K562 (cell line): ENCODE data around the gene TMEM127. TPM values are rescaled to one million over a fixed set of nuclear protein-coding genes. Genes with fewer than 3 reads are reported as not detected.

Experiments used
- ARID2 ChIP-seq: fragments of 450-650 bp; IDR thresholded peaks from 2 replicates; pipeline ENCODE4 v1.6.1; 2017; ENCODE audit warnings: antibody characterized with exemption, mild to moderate bottlenecking
- EGR1 ChIP-seq: fragments of 450-650 bp; conservative IDR thresholded peaks from 2 replicates; pipeline ENCODE4 v1.6.1; 2017; ENCODE audit warnings: mild to moderate bottlenecking
- NONO ChIP-seq, 2 experiments: fragments of 200-400 bp in 1 of 2; fragments of 450-650 bp in 1 of 2; formaldehyde crosslinking in 1 of 2; IDR thresholded peaks; 2 replicates each; pipeline ENCODE4 v1.6.1; 2017; ENCODE audit warnings: low read depth in 2 of 2, mild to moderate bottlenecking in 2 of 2, moderate library complexity in 2 of 2, low read length in 1 of 2
- NUFIP1 ChIP-seq: fragments of 450-650 bp; IDR thresholded peaks from 2 replicates; pipeline ENCODE4 v1.6.1; 2018; ENCODE audit not compliant: partially characterized antibody
- TCFL5 ChIP-seq: fragments of 250-450 bp; sonication (Bioruptor Pico); conservative IDR thresholded peaks from 2 replicates; pipeline ENCODE4 v1.6.1; 2021; ENCODE audit warnings: mild to moderate bottlenecking, moderate library complexity, matching md5 sums
- YBX1 ChIP-seq: fragments of 450-650 bp; IDR thresholded peaks from 2 replicates; pipeline ENCODE4 v1.7.1; 2016; ENCODE audit warnings: mild to moderate bottlenecking
- ZKSCAN3 ChIP-seq: fragments of 250-450 bp; sonication (Bioruptor Pico); IDR thresholded peaks from 2 replicates; pipeline ENCODE4 v1.4.0; 2020
- ZNF354B ChIP-seq: fragments of 250-450 bp; sonication (Bioruptor Pico); IDR thresholded peaks from 2 replicates; pipeline ENCODE4 v1.4.0; 2020
- ZNF408 ChIP-seq: fragments of 250-450 bp; sonication (Bioruptor Pico); IDR thresholded peaks from 2 replicates; pipeline ENCODE4 v1.4.0; 2020; ENCODE audit warnings: low read depth, mild to moderate bottlenecking, moderate library complexity
- ZNF511 ChIP-seq: sonication (generic); formaldehyde crosslinking; IDR thresholded peaks from 2 replicates; pipeline ENCODE4 v1.8.0; 2022; ENCODE audit warnings: mild to moderate bottlenecking, missing genetic modification reagents
- ZNF586 ChIP-seq: fragments of 450-650 bp; formaldehyde crosslinking; conservative IDR thresholded peaks from 2 replicates; pipeline ENCODE4 v1.4.0; 2020; ENCODE audit warnings: mild to moderate bottlenecking, moderate library complexity
- polyA plus RNA-seq, 8 experiments: library from polyadenylated mRNA; depleted of rRNA in 4 of 8; stranded (reverse) in 5 of 8; unstranded in 3 of 8; fragments of >200 nt; fragmentation: Nextera tagmentation in 2 of 8; fragmentation: Illumina TruSeq in 1 of 8; extraction: Ambion mirVana in 2 of 8; extraction: Trizol in 1 of 8; gene quantifications; 2 replicates each; pipeline versions ENCODE4 v1.2.1 to v1.2.3, GENCODE V29; 2011 to 2014; ENCODE audit warnings: inconsistent platforms in 1 of 8, missing spikeins in 1 of 8
- total RNA-seq, 7 experiments: library from RNA; depleted of rRNA in 6 of 7; stranded (reverse); fragments of >200 nt in 6 of 7; fragmentation: Illumina TruSeq in 2 of 7; extraction: Trizol in 2 of 7; gene quantifications; 2 replicates each; pipeline versions ENCODE4 v1.2.1 to v1.2.3, GENCODE V29; 2011 to 2021; ENCODE audit warnings: low replicate concordance in 1 of 7
- TF ChIP-seq, protein P1 (sequence below), 2 experiments: fragments of 450-650 bp in 1 of 2; sonication (generic) in 1 of 2; formaldehyde crosslinking in 1 of 2; IDR thresholded peaks; 2 replicates each; pipeline versions ENCODE4 v1.7.1 to v1.9.0; 2016 to 2022; ENCODE audit warnings: inconsistent platforms in 1 of 2, mild to moderate bottlenecking in 1 of 2, missing genetic modification reagents in 1 of 2
- TF ChIP-seq, protein P2 (sequence below): fragments of 450-650 bp; IDR thresholded peaks from 2 replicates; pipeline ENCODE4 v1.6.1; 2018; ENCODE audit warnings: mild to moderate bottlenecking, low read depth; ENCODE audit not compliant: partially characterized antibody
- TF ChIP-seq, protein P3 (sequence below): fragments of 250-450 bp; sonication (Bioruptor Pico); IDR thresholded peaks from 2 replicates; pipeline ENCODE4 v1.5.0; 2021

TMEM127 gene
- total and polyA plus RNA-seq, 9 of the 15 experiments (the other 6 are each of a cell fraction or from before 2014, with no cell fraction given) = 1.7 to 20.0 (median 9.9) TPM

DNA sequence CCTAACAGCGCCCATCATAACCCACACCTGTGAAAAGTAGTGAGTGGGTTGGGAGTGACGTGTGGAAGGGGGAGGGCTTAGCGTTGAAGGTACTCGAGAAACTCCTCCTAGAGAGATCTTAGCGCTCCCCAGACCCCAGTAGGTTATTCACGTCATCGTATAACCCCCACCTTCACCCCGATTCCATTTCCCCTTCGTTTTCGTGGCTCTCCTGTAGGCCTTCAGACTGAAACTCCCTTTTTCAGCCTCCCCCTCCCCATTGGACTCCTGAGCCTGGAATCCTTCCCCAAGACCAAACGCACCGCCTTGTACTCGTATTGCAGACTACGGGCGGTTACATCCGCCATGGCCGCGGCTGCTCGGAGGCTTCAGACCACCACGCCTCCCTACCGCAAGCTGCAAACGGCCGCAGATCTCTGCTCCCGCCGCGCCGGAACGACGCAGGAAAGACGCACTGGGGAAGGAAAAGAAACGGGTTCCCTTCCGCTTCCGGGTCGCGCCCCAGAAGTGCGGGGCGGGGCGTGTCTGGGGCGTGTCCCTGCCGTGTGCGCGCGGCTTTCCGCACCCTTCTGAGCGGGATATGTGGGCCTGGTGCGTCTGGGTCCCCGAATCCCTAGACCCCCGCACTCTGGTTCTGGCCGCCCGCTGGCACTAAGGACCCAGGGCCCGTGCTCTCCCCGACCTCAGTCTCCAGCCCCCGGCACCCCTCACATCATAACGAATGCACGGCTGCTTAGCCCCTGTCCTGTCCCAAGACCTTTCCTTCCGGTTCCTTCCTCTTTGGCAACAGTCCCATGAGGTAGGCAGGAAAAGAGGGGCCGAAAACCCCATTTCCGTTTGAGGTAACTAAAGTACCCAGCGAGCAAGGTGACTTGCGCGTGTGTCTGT is 39.5 kb upstream of the TMEM127 start, which contains the start of gene SNRNP200 (continued):
- TF ChIP-seq, protein P1, sequence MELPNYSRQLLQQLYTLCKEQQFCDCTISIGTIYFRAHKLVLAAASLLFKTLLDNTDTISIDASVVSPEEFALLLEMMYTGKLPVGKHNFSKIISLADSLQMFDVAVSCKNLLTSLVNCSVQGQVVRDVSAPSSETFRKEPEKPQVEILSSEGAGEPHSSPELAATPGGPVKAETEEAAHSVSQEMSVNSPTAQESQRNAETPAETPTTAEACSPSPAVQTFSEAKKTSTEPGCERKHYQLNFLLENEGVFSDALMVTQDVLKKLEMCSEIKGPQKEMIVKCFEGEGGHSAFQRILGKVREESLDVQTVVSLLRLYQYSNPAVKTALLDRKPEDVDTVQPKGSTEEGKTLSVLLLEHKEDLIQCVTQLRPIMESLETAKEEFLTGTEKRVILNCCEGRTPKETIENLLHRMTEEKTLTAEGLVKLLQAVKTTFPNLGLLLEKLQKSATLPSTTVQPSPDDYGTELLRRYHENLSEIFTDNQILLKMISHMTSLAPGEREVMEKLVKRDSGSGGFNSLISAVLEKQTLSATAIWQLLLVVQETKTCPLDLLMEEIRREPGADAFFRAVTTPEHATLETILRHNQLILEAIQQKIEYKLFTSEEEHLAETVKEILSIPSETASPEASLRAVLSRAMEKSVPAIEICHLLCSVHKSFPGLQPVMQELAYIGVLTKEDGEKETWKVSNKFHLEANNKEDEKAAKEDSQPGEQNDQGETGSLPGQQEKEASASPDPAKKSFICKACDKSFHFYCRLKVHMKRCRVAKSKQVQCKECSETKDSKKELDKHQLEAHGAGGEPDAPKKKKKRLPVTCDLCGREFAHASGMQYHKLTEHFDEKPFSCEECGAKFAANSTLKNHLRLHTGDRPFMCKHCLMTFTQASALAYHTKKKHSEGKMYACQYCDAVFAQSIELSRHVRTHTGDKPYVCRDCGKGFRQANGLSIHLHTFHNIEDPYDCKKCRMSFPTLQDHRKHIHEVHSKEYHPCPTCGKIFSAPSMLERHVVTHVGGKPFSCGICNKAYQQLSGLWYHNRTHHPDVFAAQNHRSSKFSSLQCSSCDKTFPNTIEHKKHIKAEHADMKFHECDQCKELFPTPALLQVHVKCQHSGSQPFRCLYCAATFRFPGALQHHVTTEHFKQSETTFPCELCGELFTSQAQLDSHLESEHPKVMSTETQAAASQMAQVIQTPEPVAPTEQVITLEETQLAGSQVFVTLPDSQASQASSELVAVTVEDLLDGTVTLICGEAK (IDR thresholded peaks at IDR 0.05) = peak; percentile 99
- TF ChIP-seq, protein P1 (CRISPR knock-in tag; IDR thresholded peaks at IDR 0.05) = no peak
- TF ChIP-seq ZNF511 (CRISPR knock-in tag) (no peak), YBX1 (no peak), ZNF408 (CRISPR knock-in tag) (no peak), ZNF586 (CRISPR knock-in tag) (no peak), ZKSCAN3 (CRISPR knock-in tag) (no peak), EGR1 (0 out of 2 replicates have a peak, but pooled peaks have one; percentile 14), NUFIP1 (no peak), TCFL5 (CRISPR knock-in tag) (no peak), NONO (IDR thresholded peaks at IDR 0.05; ENCODE audit: low read depth in 2 of 2, low read length in 1 of 2) (no peak), ZNF354B (CRISPR knock-in tag) (no peak), ARID2 (no peak)
- TF ChIP-seq, protein P2, sequence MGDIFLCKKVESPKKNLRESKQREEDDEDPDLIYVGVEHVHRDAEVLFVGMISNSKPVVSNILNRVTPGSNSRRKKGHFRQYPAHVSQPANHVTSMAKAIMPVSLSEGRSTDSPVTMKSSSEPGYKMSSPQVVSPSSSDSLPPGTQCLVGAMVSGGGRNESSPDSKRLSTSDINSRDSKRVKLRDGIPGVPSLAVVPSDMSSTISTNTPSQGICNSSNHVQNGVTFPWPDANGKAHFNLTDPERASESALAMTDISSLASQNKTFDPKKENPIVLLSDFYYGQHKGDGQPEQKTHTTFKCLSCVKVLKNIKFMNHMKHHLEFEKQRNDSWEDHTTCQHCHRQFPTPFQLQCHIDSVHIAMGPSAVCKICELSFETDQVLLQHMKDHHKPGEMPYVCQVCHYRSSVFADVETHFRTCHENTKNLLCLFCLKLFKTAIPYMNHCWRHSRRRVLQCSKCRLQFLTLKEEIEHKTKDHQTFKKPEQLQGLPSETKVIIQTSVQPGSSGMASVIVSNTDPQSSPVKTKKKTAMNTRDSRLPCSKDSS = no peak
- TF ChIP-seq, protein P3, sequence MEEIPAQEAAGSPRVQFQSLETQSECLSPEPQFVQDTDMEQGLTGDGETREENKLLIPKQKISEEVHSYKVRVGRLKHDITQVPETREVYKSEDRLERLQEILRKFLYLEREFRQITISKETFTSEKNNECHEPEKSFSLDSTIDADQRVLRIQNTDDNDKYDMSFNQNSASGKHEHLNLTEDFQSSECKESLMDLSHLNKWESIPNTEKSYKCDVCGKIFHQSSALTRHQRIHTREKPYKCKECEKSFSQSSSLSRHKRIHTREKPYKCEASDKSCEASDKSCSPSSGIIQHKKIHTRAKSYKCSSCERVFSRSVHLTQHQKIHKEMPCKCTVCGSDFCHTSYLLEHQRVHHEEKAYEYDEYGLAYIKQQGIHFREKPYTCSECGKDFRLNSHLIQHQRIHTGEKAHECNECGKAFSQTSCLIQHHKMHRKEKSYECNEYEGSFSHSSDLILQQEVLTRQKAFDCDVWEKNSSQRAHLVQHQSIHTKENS = no peak
